ENCODE data around the gene PKP4. TPM values are rescaled to one million over a fixed set of nuclear protein-coding genes. Genes with fewer than 3 reads are reported as not detected.

Gene PKP4
- total RNA-seq, 1 experiment from 2014 or later = 55.2 TPM

DNA sequence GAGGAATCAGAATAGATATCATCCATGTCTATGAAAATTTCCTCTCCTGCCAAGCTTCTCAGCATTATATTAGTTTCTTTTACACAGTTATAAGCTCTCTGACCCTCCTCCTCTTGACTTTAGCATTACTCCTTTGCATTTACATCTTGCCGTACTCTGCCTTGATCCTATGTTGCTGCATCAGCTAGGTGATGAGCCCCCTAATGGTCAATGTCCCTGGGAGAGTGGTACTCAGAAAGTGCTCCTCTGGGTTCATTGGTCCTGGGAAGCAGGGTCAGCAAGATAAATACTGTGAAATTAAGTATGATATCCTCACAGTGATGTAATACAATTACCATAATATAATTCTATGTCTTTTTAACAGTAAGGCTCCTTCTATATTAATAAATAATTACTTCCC, 74.1 kb downstream of the PKP4 start:
- Histone ChIP-seq H3K4me2 (ENCODE audit: low read length) (no peak overlapping the region), H3K9ac (ENCODE audit: low read length) (no peak overlapping the region), H3K36me3 (ENCODE audit: control insufficient read depth in 1 of 2, insufficient read depth in 2 of 2, low read length in 2 of 2) (no peaks in the 10 kb centered on the region), H2AFZ (ENCODE audit: low read depth, low read length, poor library complexity, severe bottlenecking) (no peak overlapping the region), H4K20me1 (ENCODE audit: insufficient read depth) (no peaks in the 10 kb centered on the region), H3K4me3 (replicated peaks in 1 of 2; ENCODE audit: low read depth in 1 of 2, low read length in 2 of 2) (no peak overlapping the region), H3K27me3 (ENCODE audit: insufficient read depth, low read length) (no peaks in the 10 kb centered on the region), H3K4me1 (ENCODE audit: control insufficient read depth in 1 of 2, insufficient read depth in 2 of 2, low read length in 2 of 2) (no peaks in the 10 kb centered on the region), H3K79me2 (ENCODE audit: insufficient read depth, low read length) (peaks cover 4% of the 10 kb centered on the region; the same call in 1 of the 2 replicates), H3K9me3 (ENCODE audit: control insufficient read depth in 1 of 2, insufficient read depth in 1 of 2, low read depth in 1 of 2, low read length in 2 of 2) (no peaks in the 10 kb centered on the region), H3K27ac (ENCODE audit: low read depth, low read length) (no peak overlapping the region), H3K9me2 (ENCODE audit: insufficient read depth) (no peaks in the 10 kb centered on the region)
- DNase-seq (ENCODE audit: low read depth, low spot score) (no peak), ATAC-seq (no peak; the same call in 1 of the 2 replicates)
- ChIA-PET CTCF (no interaction called here), RAD21 (ENCODE audit: low non-redundant PET in 1 of 2, low total read pairs in 2 of 2, uncharacterized antibody in 2 of 2, unreplicated experiment in 2 of 2) (no interaction called here), POLR2A (no interaction called here)
- BruUV-seq (replicated peaks) = no TSS peak
- intact Hi-C loops (cut with micrococcal nuclease) = no loop called here
- 0 out of 2 replicates have a peak, but pooled peaks have one; percentile 10 for TF ChIP-seq RAD21 (IDR thresholded peaks at IDR 0.05; ENCODE audit: low read depth)
- TF ChIP-seq, protein P1, sequence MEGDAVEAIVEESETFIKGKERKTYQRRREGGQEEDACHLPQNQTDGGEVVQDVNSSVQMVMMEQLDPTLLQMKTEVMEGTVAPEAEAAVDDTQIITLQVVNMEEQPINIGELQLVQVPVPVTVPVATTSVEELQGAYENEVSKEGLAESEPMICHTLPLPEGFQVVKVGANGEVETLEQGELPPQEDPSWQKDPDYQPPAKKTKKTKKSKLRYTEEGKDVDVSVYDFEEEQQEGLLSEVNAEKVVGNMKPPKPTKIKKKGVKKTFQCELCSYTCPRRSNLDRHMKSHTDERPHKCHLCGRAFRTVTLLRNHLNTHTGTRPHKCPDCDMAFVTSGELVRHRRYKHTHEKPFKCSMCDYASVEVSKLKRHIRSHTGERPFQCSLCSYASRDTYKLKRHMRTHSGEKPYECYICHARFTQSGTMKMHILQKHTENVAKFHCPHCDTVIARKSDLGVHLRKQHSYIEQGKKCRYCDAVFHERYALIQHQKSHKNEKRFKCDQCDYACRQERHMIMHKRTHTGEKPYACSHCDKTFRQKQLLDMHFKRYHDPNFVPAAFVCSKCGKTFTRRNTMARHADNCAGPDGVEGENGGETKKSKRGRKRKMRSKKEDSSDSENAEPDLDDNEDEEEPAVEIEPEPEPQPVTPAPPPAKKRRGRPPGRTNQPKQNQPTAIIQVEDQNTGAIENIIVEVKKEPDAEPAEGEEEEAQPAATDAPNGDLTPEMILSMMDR (IDR thresholded peaks at IDR 0.05 in 2 of 3, conservative IDR thresholded peaks at IDR 0.05 in 1 of 3; ENCODE audit: borderline replicate concordance in 1 of 3, insufficient read depth in 1 of 3, low read depth in 2 of 3, low read length in 2 of 3) = 0 out of 6 replicates have a peak, but pooled peaks of 1 of the 3 experiments have one; percentile 7
- TF ChIP-seq, protein P2, sequence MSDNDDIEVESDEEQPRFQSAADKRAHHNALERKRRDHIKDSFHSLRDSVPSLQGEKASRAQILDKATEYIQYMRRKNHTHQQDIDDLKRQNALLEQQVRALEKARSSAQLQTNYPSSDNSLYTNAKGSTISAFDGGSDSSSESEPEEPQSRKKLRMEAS (IDR thresholded peaks at IDR 0.05) = no peak

DNA sequence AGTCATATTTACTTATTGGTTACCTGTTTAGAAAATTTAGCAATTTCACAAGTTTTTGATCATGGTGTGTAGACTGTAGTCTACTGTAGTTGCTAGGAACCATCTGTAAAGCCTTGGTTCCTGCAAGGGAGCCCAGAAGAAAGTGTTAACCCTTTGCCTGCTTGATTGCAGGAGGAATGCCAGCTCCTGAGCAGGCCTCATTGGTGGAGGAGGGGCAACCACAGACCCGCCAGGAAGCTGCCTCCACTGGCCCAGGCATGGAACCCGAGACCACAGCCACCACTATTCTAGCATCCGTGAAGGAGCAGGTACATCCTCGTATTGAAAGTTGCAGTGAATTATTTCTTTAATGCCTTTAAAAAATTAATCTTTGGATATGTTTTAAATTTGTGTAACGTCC, 76.3 kb downstream of the PKP4 start:
- no peak overlapping the region for H3K9ac ChIP-seq (ENCODE audit: low read length)
- no peaks in the 10 kb centered on the region for H3K9me3 ChIP-seq (ENCODE audit: control insufficient read depth in 1 of 2, insufficient read depth in 1 of 2, low read depth in 1 of 2, low read length in 2 of 2)
- H3K27ac ChIP-seq (ENCODE audit: low read depth, low read length) = no peak overlapping the region
- BruUV-seq (replicated peaks) = no TSS peak
- ATAC-seq = no peak
- no peaks in the 10 kb centered on the region for H3K36me3 ChIP-seq (ENCODE audit: control insufficient read depth in 1 of 2, insufficient read depth in 2 of 2, low read length in 2 of 2)
- no peak for TF ChIP-seq SRF (IDR thresholded peaks at IDR 0.05; ENCODE audit: low read depth)
- TF ChIP-seq SIN3A (IDR thresholded peaks at IDR 0.05; ENCODE audit: low read depth) = no peak
- no peak for TF ChIP-seq EZH2 (IDR thresholded peaks at IDR 0.05)
- RAD21 ChIA-PET (ENCODE audit: low non-redundant PET in 1 of 2, low total read pairs in 2 of 2, uncharacterized antibody in 2 of 2, unreplicated experiment in 2 of 2) = no interaction called here
- POLR2A ChIA-PET = no interaction called here
- H4K20me1 ChIP-seq (ENCODE audit: insufficient read depth) = no peaks in the 10 kb centered on the region
- intact Hi-C loops (cut with micrococcal nuclease) = no loop called here
- H3K79me2 ChIP-seq (ENCODE audit: insufficient read depth, low read length) = peaks cover 4% of the 10 kb centered on the region; the same call in 1 of the 2 replicates
- CTCF ChIA-PET = no interaction called here
- no peaks in the 10 kb centered on the region for H3K9me2 ChIP-seq (ENCODE audit: insufficient read depth)
- no peak for DNase-seq (ENCODE audit: low read depth, low spot score)
- no peaks in the 10 kb centered on the region for H3K4me1 ChIP-seq (ENCODE audit: control insufficient read depth in 1 of 2, insufficient read depth in 2 of 2, low read length in 2 of 2)
- H2AFZ ChIP-seq (ENCODE audit: low read depth, low read length, poor library complexity, severe bottlenecking) = no peak overlapping the region
- H3K27me3 ChIP-seq (ENCODE audit: insufficient read depth, low read length) = no peaks in the 10 kb centered on the region
- no peak overlapping the region for H3K4me3 ChIP-seq (replicated peaks in 1 of 2; ENCODE audit: low read depth in 1 of 2, low read length in 2 of 2)
- no peak overlapping the region for H3K4me2 ChIP-seq (ENCODE audit: low read length)

All from HCT116 (cell line).